Ramos (cell line): Measurements from ENCODE around the gene PCED1B.

Experiments
- in situ Hi-C: fragments of 300-500 bp; cut with MboI; formaldehyde crosslinking; loops from one replicate; pipeline ENCODE4 v1.14.3; 2022; ENCODE audit warnings: low sequenced_read_pairs; ENCODE audit not compliant: unreplicated experiment

PCED1B gene

GRCh38 chr12:47087088-47087688 is 7.8 kb downstream of the PCED1B start:
- in situ Hi-C loops: no loop called here

DNA sequence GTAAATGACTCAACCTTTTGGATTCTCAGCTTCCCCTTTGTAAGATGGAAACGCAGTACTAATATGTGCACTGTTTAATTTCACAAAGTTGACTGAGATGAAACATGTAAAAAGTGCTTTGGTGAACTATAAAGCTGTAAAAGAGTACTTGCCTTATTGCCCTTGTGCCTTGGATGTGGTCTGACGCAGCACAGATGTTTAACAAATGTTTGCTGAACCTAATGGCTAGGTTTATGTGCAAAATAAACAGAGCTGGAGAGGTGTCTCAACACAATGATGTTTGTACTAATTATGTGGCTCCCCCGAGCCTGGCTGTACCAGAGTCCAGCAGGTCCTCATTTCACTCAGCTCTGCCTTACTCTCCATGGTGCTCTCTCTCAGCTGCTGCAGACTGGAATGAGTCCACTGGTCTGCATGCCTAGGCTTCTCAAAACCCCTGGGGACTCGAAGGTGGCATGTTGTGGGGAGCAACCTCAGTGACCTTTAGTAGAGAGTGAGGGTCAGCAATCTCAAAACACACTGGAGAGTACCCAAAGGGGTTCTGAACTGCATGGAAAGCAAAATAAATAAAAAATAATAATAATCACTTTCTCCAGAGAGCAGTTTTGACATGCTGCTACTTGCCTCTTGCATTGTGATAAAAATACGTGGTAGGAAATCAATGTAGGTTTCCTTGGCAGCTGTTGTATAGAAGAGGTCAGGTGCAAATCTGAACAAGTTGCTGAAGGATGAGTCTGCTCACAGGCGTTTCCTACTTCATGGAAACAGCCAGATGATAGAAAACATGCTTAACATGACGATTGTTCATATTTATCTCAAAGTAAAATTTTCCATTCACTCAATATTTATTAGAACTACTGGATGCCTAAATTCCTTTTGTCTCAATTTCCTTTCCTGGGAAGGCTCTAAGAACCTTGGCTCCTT is 8.9 kb downstream of the PCED1B start:
- in situ Hi-C loops: no loop called here

DNA sequence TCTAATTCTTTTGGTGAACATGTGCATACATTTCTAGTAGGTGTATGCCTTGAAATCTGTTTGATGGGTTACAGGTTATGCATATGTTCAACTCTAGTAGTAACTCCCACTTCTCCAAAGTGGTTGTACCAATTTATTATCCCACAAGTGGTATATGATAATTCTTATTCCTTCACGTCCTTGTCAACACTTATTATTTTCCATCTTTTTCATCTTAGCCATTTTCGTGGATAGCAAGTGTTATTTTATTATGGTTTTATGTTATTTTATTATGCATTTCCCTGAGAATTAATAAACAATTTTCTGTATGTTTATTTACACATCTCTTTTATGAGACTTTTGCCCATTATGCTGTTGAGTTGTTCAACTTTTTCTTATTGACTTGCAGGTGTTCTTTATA is 11.6 kb downstream of the PCED1B start:
- in situ Hi-C loops: no loop called here

DNA sequence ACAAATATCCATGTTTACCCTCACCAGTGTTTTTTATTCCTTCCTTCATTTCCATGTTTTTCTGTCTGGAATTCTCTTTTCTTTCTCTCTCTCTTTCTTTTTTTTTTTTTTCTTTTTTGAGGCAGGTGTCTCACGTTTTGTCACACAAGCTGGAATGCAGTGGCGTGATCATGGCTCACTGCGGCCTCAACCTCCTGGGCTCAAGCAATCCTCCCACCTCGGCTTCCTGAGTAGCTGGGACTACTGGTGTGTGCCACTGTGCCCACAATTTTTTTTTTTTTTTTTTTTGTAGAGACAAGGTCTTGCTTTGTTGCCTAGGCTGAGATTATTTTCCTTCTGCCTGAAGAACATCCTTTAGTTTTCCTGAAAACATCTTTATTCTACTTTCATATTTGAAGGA is 15.4 kb downstream of the PCED1B start:
- in situ Hi-C loops: no loop called here

GRCh38 chr12:47095446-47096236 is 16.2 kb downstream of the PCED1B start:
- in situ Hi-C loops: no loop called here

- in situ Hi-C loops: no loop called here
Measured at GRCh38 chr12:47097276-47097896, 18.0 kb downstream of the PCED1B start.

GRCh38 chr12:47098099-47098498 is 18.7 kb downstream of the PCED1B start:
- in situ Hi-C loops: no loop called here

- in situ Hi-C loops: no loop called here
Measured at GRCh38 chr12:47099610-47100009, 20.2 kb downstream of the PCED1B start.

- in situ Hi-C loops: no loop called here
Measured at GRCh38 chr12:47100160-47100559, 20.7 kb downstream of the PCED1B start.

DNA sequence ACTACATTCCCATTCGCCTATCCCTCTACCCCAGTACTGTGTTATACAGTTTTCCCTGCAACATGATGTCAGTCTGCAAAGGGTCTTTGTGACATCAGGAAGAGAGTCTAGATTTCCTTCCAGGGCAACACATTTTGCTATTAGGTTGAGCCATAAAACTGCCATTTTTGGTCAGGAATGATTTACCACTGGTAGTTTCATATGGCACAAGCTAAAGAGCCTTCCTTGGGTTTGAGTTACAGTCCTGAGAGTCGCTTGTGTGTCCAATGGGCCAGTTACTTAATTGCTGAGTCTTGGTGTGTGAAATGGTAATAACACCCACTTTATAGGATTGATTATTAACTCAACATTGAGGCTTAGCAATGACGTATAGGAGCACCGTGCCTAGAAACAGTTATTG is 23.0 kb downstream of the PCED1B start:
- in situ Hi-C loops: no loop called here

DNA sequence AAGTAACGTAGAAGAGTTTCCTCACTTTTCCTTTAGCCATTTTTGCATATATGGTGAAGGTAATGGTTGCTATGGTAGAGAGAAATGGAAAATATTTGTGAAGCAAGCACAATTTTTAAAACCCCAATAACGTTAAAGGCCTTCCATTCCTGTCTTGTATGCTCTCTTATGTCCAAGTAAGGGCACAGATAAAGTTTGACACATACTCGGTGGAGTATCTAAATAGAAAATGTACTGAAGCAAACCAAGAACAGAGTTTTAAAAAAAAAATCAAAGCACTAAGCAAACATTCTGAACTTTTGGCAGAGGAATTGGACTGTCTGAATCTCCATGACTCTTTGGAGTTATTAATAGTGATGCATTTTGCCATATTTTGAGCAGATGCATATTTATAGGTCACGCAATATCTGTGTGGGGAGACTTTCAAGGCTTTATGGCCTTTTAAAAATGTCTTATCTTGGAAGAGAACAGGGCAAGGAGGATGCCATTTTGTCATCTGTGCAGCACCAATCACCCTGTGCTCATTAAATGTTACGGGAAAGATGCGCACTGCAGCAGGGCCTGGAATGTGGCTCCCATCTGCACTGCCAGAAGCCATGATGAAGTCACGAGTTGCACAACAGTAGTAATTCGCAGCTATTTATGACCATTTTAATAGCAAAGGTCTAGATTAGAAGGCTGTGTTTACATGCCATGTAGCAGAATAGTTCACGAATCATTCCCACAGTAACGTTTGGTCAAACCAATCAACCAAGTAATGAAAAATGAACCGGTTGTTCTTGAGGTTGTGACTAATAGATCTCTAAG is 23.6 kb downstream of the PCED1B start:
- in situ Hi-C loops: no loop called here

DNA sequence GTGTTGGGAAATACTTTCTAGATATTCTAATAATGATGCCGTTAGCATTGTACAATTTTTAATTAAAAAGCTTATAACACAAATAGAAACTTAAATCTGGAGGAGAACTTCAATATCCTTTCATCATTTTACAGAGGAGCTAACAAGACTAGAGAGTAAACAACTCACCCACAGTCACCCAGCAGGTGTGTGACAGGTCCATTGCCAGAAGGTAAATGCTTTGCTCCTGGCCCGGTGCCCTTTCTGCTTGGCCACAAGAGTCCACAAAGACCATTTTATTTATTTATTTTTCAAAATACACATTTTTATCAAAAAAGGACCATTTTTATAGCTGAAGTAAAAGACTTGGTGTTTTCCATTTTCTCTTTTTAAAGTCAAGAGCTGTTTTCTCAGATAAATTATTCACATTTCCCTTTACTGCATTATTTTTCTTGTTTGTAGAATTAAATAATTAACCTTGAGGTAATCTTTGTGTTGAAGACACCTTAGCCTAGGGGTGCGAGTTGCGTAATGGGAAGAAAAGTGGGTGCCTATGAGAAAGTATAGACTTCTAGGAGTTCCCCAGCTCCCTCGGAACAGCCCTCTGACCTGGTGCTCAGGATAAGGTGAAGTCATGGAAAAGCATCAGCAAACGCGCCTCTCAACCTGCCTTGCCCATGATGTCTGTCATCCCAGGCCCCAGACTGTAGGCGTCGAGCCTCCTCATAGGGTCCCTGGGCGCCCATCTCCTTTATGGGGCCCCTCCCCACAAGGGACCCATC is 26.7 kb downstream of the PCED1B start:
- in situ Hi-C loops: no loop called here

DNA sequence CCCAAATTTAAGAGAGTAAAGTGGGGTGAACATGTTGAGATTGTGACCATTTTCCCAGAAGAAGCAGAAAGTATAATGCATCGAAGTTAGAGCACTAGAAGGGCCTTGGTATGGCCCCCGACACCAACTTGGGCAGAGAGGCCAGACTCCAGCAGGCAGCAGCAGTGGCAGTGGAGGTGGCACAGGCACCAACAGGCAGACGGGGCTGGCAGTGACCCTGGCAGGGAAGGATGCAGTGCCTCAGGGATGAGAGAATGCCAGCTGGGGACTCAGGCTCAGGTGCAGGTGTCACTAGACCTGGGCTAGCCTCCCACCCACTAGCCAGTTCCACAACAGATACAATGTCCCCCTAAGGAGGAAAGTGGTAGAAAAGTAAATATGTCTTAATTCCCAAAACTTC is 28.0 kb downstream of the PCED1B start:
- in situ Hi-C loops: no loop called here

- in situ Hi-C loops: no loop called here
Measured at GRCh38 chr12:47107926-47108325, 28.5 kb downstream of the PCED1B start.

DNA sequence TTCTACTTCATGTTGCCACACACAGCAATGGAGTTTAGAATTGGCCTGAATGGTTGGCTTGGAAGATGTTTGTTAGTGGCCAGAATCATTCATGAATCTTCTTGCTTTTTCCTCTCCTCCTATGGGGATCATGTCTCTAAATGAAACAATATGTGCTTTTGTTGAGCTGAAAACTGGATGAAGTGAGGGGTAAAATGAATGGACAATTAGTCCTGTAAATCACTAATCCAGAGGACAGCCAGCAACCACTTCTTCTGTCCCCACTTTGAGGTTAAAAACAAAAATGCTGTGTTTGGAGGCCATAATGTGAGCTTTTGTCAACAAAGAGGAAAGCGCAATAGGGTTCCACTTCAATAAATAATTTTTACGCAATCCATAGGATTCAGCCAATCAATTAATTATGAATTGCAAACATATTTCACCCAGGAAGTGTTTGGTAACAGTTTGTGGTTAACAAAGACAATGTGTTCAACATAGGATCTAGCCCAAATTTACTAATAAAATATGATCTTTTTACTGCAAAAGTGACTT is 30.7 kb downstream of the PCED1B start:
- in situ Hi-C loops: no loop called here

GRCh38 chr12:47110718-47111391 is 31.4 kb downstream of the PCED1B start:
- in situ Hi-C loops: no loop called here

GRCh38 chr12:47111392-47111778 is 32.0 kb downstream of the PCED1B start:
- in situ Hi-C loops: no loop called here

GRCh38 chr12:47111854-47112253 is 32.4 kb downstream of the PCED1B start:
- in situ Hi-C loops: no loop called here
